Thyroid gland (tissue), 4 donors: ENCODE results near the gene ARHGEF16. TPM values are rescaled to one million over a fixed set of nuclear protein-coding genes. Genes with fewer than 3 reads are reported as not detected.

Experiments used
- DNase-seq, 2 donors: peaks; one replicate each; pipeline ENCODE4 v3.0.0-alpha.2; 2019
- H3K27ac ChIP-seq, 3 donors: fragments of 200-600 bp; sonication (generic); 1 replicate in 2 of 3; 2 replicates in 1 of 3; pipeline ENCODE4 v1.5.1; 2016 to 2019; ENCODE audit warnings: mild to moderate bottlenecking in 1 of 3, moderate library complexity in 1 of 3
- H3K27me3 ChIP-seq: fragments of 200-600 bp; sonication (generic); one replicate; pipeline ENCODE4 v1.5.1; 2019
- H3K36me3 ChIP-seq, 2 donors: fragments of 200-600 bp; sonication (generic); one replicate each; pipeline ENCODE4 v1.5.1; 2016 to 2019
- H3K4me1 ChIP-seq, 2 donors: fragments of 200-600 bp; sonication (generic); one replicate each; pipeline ENCODE4 v1.5.1; 2017 to 2019
- H3K4me3 ChIP-seq, 3 donors: fragments of 200-600 bp; sonication (generic); replicated peaks in 1 of 3; 1 replicate in 2 of 3; 2 replicates in 1 of 3; pipeline ENCODE4 v1.5.1; 2016; ENCODE audit warnings: mild to moderate bottlenecking in 1 of 3
- H3K9me3 ChIP-seq: fragments of 200-600 bp; sonication (generic); one replicate; pipeline ENCODE4 v1.5.1; 2017
- CTCF ChIP-seq, 6 experiments: fragments of 200-600 bp in 3 of 6; fragments of 450-650 bp in 3 of 6; sonication (generic) in 3 of 6; IDR thresholded peaks; one replicate each; pipeline ENCODE4 v1.5.1; 2016 to 2019; ENCODE audit warnings: antibody characterized with exemption in 6 of 6, mild to moderate bottlenecking in 2 of 6, inconsistent platforms in 1 of 6, moderate library complexity in 1 of 6
- POLR2A ChIP-seq, 2 donors: fragments of 450-650 bp; IDR thresholded peaks; one replicate each; pipeline ENCODE4 v1.6.1; 2017; ENCODE audit warnings: antibody characterized with exemption in 2 of 2, mild to moderate bottlenecking in 2 of 2, moderate library complexity in 1 of 2
- WGBS, 2 donors: methylation state at CpG; one replicate each; pipeline ENCODE4 v1.1.5; 2017; 5-methylcytosine and 5-hydroxymethylcytosine counted together
- intact Hi-C: fragments of 100-400 bp; cut with DNase I; formaldehyde crosslinking; loops from one replicate; pipeline ENCODE4 v1.15.1; 2023
- total RNA-seq, 4 donors: library from RNA; depleted of rRNA; stranded (reverse); fragments of >200 nt; gene quantifications; one replicate each; pipeline ENCODE4 v1.2.3, GENCODE V29; 2016

The ARHGEF16 gene
- total RNA-seq, 4 donors from 2014 or later = 16.0 to 23.7 (median 21.2) TPM

- Histone ChIP-seq H3K27ac (no peak overlapping the region), H3K9me3 (no peaks in the 10 kb centered on the region), H3K4me3 (no peak overlapping the region), H3K36me3 (no peaks in the 10 kb centered on the region), H3K27me3 (no peaks in the 10 kb centered on the region), H3K4me1 (no peaks in the 10 kb centered on the region)
- intact Hi-C loops = loop anchor here (10.0 kb wide), 1 partner anchor 266 kb away; no protein-coding TSS in a partner anchor
- TF ChIP-seq CTCF (IDR thresholded peaks at IDR 0.05) (no peak), POLR2A (IDR thresholded peaks at IDR 0.05) (no peak)
- DNase-seq = no peak
- WGBS, 2 donors = 92 to 94% methylated on average over 23 to 24 of the region's 24 CpGs
These were observed 4.8 kb downstream of the ARHGEF16 start for GRCh38 chr1:3459051-3459908.

GRCh38 chr1:3459940-3460671, 5.6 kb downstream of the ARHGEF16 start:
- intact Hi-C loops = loop anchor here (10.0 kb wide), 1 partner anchor 265 kb away; no protein-coding TSS in a partner anchor
- Histone ChIP-seq H3K9me3 (no peaks in the 10 kb centered on the region), H3K27ac (no peak overlapping the region), H3K36me3 (no peaks in the 10 kb centered on the region), H3K4me3 (no peak overlapping the region), H3K27me3 (no peaks in the 10 kb centered on the region), H3K4me1 (no peaks in the 10 kb centered on the region)
- DNase-seq = no peak
- 71 to 87% methylated on average over 17 to 23 of the region's 23 CpGs for WGBS, 2 donors
- no peak for TF ChIP-seq POLR2A (IDR thresholded peaks at IDR 0.05)
- no peak for TF ChIP-seq CTCF (IDR thresholded peaks at IDR 0.05)

- Histone ChIP-seq H3K27ac (no peak overlapping the region), H3K4me1 (no peaks in the 10 kb centered on the region), H3K4me3 (no peak overlapping the region), H3K27me3 (no peaks in the 10 kb centered on the region), H3K9me3 (no peaks in the 10 kb centered on the region), H3K36me3 (no peaks in the 10 kb centered on the region)
- WGBS, 2 donors = 54 to 67% methylated on average over 10 to 14 of the region's 14 CpGs
- TF ChIP-seq CTCF (IDR thresholded peaks at IDR 0.05) (no peak), POLR2A (IDR thresholded peaks at IDR 0.05) (no peak)
- intact Hi-C loops = no loop called here
- DNase-seq = no peak
These were observed 6.2 kb downstream of the ARHGEF16 start for GRCh38 chr1:3460672-3461131.

- intact Hi-C loops = no loop called here
- 95 to 97% methylated on average over 11 to 15 of the region's 30 CpGs for WGBS, 2 donors
- no peak for DNase-seq
These were observed 6.9 kb downstream of the ARHGEF16 start for GRCh38 chr1:3461238-3461933.

More at GRCh38 chr1:3461238-3461933, 6.9 kb downstream of the ARHGEF16 start:
- TF ChIP-seq CTCF (IDR thresholded peaks at IDR 0.05) (no peak), POLR2A (IDR thresholded peaks at IDR 0.05) (no peak)
- Histone ChIP-seq H3K4me3 (no peak overlapping the region), H3K9me3 (no peaks in the 10 kb centered on the region), H3K36me3 (no peaks in the 10 kb centered on the region), H3K27me3 (no peaks in the 10 kb centered on the region), H3K4me1 (no peaks in the 10 kb centered on the region), H3K27ac (no peak overlapping the region)
